WTC11 (cell line): ENCODE measurements around the gene CLASP1. TPM values are rescaled to one million over a fixed set of nuclear protein-coding genes. Genes with fewer than 3 reads are reported as not detected.

ENCODE experiments used
- ATAC-seq: fragments of 200-7000 bp; cut with Tn5 transposase; 2 replicates; pipeline ENCODE4 v1.10.0; 2021; ENCODE audit warnings: mild to moderate bottlenecking, moderate library complexity
- CTCF ChIA-PET: fragments of 300-600 bp; sonication (Branson Sonifier 250); formaldehyde crosslinking; loops from one replicate; lab custom pipeline; 2021; ENCODE audit warnings: antibody characterized with exemption; lab: Charles Lee
- POLR2A ChIA-PET: fragments of 350-600 bp; sonication (Branson Sonifier 250); formaldehyde crosslinking; loops from one replicate; lab custom pipeline; 2021; ENCODE audit warnings: antibody characterized with exemption; lab: Charles Lee
- DNase-seq: peaks from one replicate; pipeline ENCODE4 v3.0.0; 2021; ENCODE audit warnings: low spot score
- H3K27ac Mint-ChIP-seq: 2 replicates; pipeline ENCODE4 v1.8.0; 2021; ENCODE audit warnings: mixed read lengths
- H3K27me3 Mint-ChIP-seq: 2 replicates; pipeline ENCODE4 v1.8.0; 2021; ENCODE audit warnings: low read depth, mild to moderate bottlenecking, moderate library complexity, mixed read lengths
- H3K36me3 Mint-ChIP-seq: 2 replicates; pipeline ENCODE4 v1.8.0; 2021; ENCODE audit warnings: mixed read lengths
- H3K4me1 Mint-ChIP-seq: 2 replicates; pipeline ENCODE4 v1.8.0; 2022; ENCODE audit warnings: mixed read lengths
- H3K4me3 Mint-ChIP-seq: 2 replicates; pipeline ENCODE4 v1.8.0; 2021; ENCODE audit warnings: mild to moderate bottlenecking, moderate library complexity, mixed read lengths
- H3K9me3 Mint-ChIP-seq: 2 replicates; pipeline ENCODE4 v1.8.0; 2021; ENCODE audit warnings: mixed read lengths
- CBFB ChIP-seq: sonication (generic); formaldehyde crosslinking; IDR thresholded peaks from 2 replicates; pipeline ENCODE4 v1.8.1; 2022; ENCODE audit warnings: mild to moderate bottlenecking, low read depth, missing genetic modification reagents
- CREM ChIP-seq: sonication (generic); formaldehyde crosslinking; IDR thresholded peaks from 2 replicates; pipeline ENCODE4 v1.8.1; 2022; ENCODE audit warnings: mild to moderate bottlenecking, missing genetic modification reagents, moderate library complexity
- ELF4 ChIP-seq: sonication (generic); formaldehyde crosslinking; IDR thresholded peaks from 2 replicates; pipeline ENCODE4 v1.8.1; 2022; ENCODE audit warnings: low read depth, mild to moderate bottlenecking, moderate library complexity, missing genetic modification reagents
- ESRRA ChIP-seq: sonication (generic); formaldehyde crosslinking; IDR thresholded peaks from 2 replicates; pipeline ENCODE4 v1.8.1; 2022; ENCODE audit warnings: mild to moderate bottlenecking, missing genetic modification reagents, borderline replicate concordance
- IRF2 ChIP-seq: sonication (generic); formaldehyde crosslinking; IDR thresholded peaks from 2 replicates; pipeline ENCODE4 v1.8.0; 2022; ENCODE audit warnings: low read depth, missing genetic modification reagents, borderline replicate concordance
- JAZF1 ChIP-seq: fragments of 250-450 bp; sonication (Bioruptor Pico); IDR thresholded peaks from 2 replicates; pipeline ENCODE4 v1.9.0; 2021; ENCODE audit warnings: moderate library complexity, mild to moderate bottlenecking, inconsistent platforms
- KAT7 ChIP-seq: sonication (generic); formaldehyde crosslinking; IDR thresholded peaks from 2 replicates; pipeline ENCODE4 v1.8.1; 2023; ENCODE audit warnings: missing genetic modification reagents, mild to moderate bottlenecking, borderline replicate concordance
- PRRX2 ChIP-seq: fragments of 250-450 bp; sonication (Bioruptor Pico); IDR thresholded peaks from 2 replicates; pipeline ENCODE4 v1.8.0; 2021; ENCODE audit warnings: mild to moderate bottlenecking
- SOX15 ChIP-seq: fragments of 250-450 bp; sonication (Bioruptor Pico); IDR thresholded peaks from 2 replicates; pipeline ENCODE4 v1.9.0; 2021; ENCODE audit warnings: mild to moderate bottlenecking
- TP53 ChIP-seq: sonication (generic); formaldehyde crosslinking; IDR thresholded peaks from 2 replicates; pipeline ENCODE4 v1.8.1; 2023; ENCODE audit warnings: mild to moderate bottlenecking, missing genetic modification reagents
- ZBTB43 ChIP-seq: sonication (generic); formaldehyde crosslinking; IDR thresholded peaks from 2 replicates; pipeline ENCODE4 v1.8.1; 2023; ENCODE audit warnings: mild to moderate bottlenecking, missing genetic modification reagents
- ZNF138 ChIP-seq: sonication (generic); formaldehyde crosslinking; conservative IDR thresholded peaks from 2 replicates; pipeline ENCODE4 v1.8.1; 2022; ENCODE audit warnings: mild to moderate bottlenecking, moderate library complexity, missing genetic modification reagents
- ZNF263 ChIP-seq: sonication (generic); formaldehyde crosslinking; IDR thresholded peaks from 2 replicates; pipeline ENCODE4 v1.8.1; 2022; ENCODE audit warnings: low read depth, mild to moderate bottlenecking, moderate library complexity, missing genetic modification reagents
- ZNF416 ChIP-seq: fragments of 250-450 bp; sonication (Bioruptor Pico); IDR thresholded peaks from 2 replicates; pipeline ENCODE4 v1.9.0; 2021; ENCODE audit warnings: mild to moderate bottlenecking, inconsistent platforms
- total RNA-seq: library from RNA; stranded (reverse); gene quantifications from 3 replicates; pipeline ENCODE4 v1.2.3, GENCODE V29; 2021
- TF ChIP-seq, protein P1 (sequence below): sonication (generic); formaldehyde crosslinking; IDR thresholded peaks from 2 replicates; pipeline ENCODE4 v1.8.1; 2023; ENCODE audit warnings: mild to moderate bottlenecking, missing genetic modification reagents, moderate library complexity
- TF ChIP-seq, protein P2 (sequence below): fragments of 200-600 bp; IDR thresholded peaks from 2 replicates; pipeline ENCODE4 v1.8.0; 2022; ENCODE audit warnings: antibody characterized with exemption
- TF ChIP-seq, protein P3 (sequence below): fragments of 250-450 bp; sonication (Bioruptor Pico); IDR thresholded peaks from 2 replicates; pipeline ENCODE4 v1.9.0; 2021; ENCODE audit warnings: moderate library complexity, mild to moderate bottlenecking, inconsistent platforms, borderline replicate concordance

The CLASP1 gene
- total RNA-seq, 1 experiment from 2014 or later, result 50.0 TPM

DNA sequence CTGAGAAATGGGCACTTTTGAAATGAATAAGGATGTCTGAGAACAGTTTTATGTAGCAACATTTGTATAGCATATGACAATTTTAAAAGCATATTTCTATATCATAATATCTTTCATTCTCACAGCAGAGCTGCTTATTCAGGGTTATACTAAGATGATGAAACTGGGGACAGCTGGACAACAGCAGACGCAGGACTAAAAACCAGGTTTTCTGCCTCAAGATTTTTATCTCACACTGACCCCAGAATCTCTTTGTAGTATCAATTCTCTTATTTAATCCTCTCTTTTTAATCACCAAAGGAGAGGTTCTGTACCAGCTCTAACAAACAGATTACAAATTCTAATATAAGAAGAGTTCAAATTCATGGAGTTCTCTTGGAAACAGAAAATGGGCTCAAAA, 290.1 kb downstream of the CLASP1 start:
- CTCF ChIA-PET, result interaction anchor here (1.1 to 1.8 kb wide), 4 partner anchors 24 to 274 kb away, joined by 3 to 5 read pairs (median 4); no protein-coding TSS in a partner anchor
- TF ChIP-seq, protein P1, sequence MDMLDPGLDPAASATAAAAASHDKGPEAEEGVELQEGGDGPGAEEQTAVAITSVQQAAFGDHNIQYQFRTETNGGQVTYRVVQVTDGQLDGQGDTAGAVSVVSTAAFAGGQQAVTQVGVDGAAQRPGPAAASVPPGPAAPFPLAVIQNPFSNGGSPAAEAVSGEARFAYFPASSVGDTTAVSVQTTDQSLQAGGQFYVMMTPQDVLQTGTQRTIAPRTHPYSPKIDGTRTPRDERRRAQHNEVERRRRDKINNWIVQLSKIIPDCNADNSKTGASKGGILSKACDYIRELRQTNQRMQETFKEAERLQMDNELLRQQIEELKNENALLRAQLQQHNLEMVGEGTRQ (CRISPR knock-in tag), result no peak
- Mint-ChIP-seq H3K27me3 (no peaks in the 10 kb centered on the region), H3K4me3 (no peak overlapping the region), H3K36me3 (peaks cover 24% of the 10 kb centered on the region), H3K4me1 (no peaks in the 10 kb centered on the region), H3K27ac (no peak overlapping the region), H3K9me3 (no peaks in the 10 kb centered on the region)
- ATAC-seq (no peak), DNase-seq (no peak)
- POLR2A ChIA-PET, result interaction anchor here (0.6 kb wide), 1 partner anchor 20 kb away, joined by 8 read pairs; no protein-coding TSS in a partner anchor

DNA sequence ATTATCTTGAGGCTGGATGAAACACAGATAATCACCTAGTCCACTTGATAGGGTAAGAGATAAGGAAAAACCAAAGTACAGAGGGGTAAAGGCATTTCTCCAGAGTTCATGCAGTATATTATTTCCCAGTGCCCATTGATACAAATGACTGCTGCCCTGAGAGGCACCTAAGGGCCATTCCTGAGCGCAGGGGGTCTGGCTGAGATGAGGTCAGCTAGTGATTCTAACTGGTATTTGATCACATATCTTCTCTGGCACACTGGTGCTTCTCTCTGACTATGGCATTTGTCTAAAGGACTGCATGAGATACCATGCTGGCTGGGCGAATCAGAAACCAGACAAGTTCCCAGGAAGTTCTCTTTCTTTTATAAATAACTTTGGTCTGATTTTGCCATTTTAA, 291.0 kb downstream of the CLASP1 start:
- no peak for ATAC-seq
- no peaks in the 10 kb centered on the region for H3K4me1 Mint-ChIP-seq
- no peak overlapping the region for H3K27ac Mint-ChIP-seq

DNA sequence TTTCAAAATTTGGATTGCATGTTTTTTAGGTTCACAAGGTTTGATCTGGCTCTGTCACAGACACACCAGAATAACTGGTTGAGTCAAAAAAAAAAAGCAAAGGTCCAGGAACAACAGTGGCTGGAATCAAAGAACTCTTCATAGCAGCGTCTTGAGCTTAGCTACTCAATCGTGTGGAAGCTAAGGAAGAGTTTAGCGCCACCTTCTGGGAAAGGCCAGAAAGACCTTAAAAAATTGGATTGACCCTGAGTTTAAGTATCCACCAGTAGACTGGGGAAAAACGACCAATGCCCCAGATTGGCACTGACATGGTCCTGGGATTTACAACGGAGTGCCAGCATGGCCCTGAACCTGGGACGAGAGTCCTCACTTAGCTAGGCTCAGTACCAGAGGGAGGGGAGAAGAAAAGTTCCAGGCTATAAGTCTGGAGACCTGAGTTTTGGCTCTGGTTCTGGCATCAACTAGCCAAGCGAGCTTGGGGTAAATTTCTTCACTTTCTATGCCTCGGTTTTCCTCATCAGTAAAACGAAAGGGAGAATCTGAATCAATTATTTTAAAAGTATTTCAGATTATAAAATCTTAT, 293.1 kb downstream of the CLASP1 start:
- Mint-ChIP-seq H3K4me3 (no peak overlapping the region), H3K9me3 (no peaks in the 10 kb centered on the region), H3K27ac (no peak overlapping the region), H3K4me1 (no peaks in the 10 kb centered on the region), H3K36me3 (peaks cover 26% of the 10 kb centered on the region), H3K27me3 (no peaks in the 10 kb centered on the region)
- ChIA-PET POLR2A (interaction anchor here (0.6 to 0.7 kb wide), 3 partner anchors 281 to 609 kb away, joined by 3 to 5 read pairs (median 3); no protein-coding TSS in a partner anchor), CTCF (interaction anchor here (0.5 to 5.7 kb wide), 47 partner anchors 7 to 725 kb away, joined by 3 to 100 read pairs (median 4); partner anchors contain the start of gene NIFK)
- ATAC-seq (peak; percentile 91), DNase-seq (peak; percentile 59)
- TF ChIP-seq, protein P2, sequence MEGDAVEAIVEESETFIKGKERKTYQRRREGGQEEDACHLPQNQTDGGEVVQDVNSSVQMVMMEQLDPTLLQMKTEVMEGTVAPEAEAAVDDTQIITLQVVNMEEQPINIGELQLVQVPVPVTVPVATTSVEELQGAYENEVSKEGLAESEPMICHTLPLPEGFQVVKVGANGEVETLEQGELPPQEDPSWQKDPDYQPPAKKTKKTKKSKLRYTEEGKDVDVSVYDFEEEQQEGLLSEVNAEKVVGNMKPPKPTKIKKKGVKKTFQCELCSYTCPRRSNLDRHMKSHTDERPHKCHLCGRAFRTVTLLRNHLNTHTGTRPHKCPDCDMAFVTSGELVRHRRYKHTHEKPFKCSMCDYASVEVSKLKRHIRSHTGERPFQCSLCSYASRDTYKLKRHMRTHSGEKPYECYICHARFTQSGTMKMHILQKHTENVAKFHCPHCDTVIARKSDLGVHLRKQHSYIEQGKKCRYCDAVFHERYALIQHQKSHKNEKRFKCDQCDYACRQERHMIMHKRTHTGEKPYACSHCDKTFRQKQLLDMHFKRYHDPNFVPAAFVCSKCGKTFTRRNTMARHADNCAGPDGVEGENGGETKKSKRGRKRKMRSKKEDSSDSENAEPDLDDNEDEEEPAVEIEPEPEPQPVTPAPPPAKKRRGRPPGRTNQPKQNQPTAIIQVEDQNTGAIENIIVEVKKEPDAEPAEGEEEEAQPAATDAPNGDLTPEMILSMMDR, result peak; percentile 55; the same call in 1 of the 2 replicates
- TF ChIP-seq, protein P3, sequence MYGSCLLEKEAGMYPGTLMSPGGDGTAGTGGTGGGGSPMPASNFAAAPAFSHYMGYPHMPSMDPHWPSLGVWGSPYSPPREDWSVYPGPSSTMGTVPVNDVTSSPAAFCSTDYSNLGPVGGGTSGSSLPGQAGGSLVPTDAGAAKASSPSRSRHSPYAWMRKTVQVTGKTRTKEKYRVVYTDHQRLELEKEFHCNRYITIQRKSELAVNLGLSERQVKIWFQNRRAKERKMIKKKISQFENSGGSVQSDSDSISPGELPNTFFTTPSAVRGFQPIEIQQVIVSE, result no peak

More for the DNA sequence above, 291.0 kb downstream of the CLASP1 start:
- POLR2A ChIA-PET, result no interaction called here
- H3K36me3 Mint-ChIP-seq, result peaks cover 26% of the 10 kb centered on the region
- no peaks in the 10 kb centered on the region for H3K27me3 Mint-ChIP-seq
- DNase-seq, result no peak
- CTCF ChIA-PET, result interaction anchor here (1.3 kb wide), 1 partner anchor 230 kb away, joined by 3 read pairs; no protein-coding TSS in a partner anchor
- no peaks in the 10 kb centered on the region for H3K9me3 Mint-ChIP-seq
- TF ChIP-seq KAT7 (CRISPR knock-in tag), result no peak
- no peak overlapping the region for H3K4me3 Mint-ChIP-seq

- TF ChIP-seq CBFB (CRISPR knock-in tag) (no peak), ZNF263 (no peak), ZBTB43 (CRISPR knock-in tag) (no peak), IRF2 (CRISPR knock-in tag) (no peak), ESRRA (no peak), ZNF138 (CRISPR knock-in tag) (no peak), ELF4 (CRISPR knock-in tag) (no peak), PRRX2 (CRISPR knock-in tag) (no peak), SOX15 (CRISPR knock-in tag) (no peak), CREM (CRISPR knock-in tag) (no peak), ZNF416 (CRISPR knock-in tag) (no peak), JAZF1 (CRISPR knock-in tag) (no peak), TP53 (CRISPR knock-in tag) (no peak)
- TF ChIP-seq, protein P2, result no peak
- TF ChIP-seq, all 79 proteins: peak for 0
- Mint-ChIP-seq H3K4me1 (no peaks in the 10 kb centered on the region), H3K27me3 (no peaks in the 10 kb centered on the region), H3K4me3 (no peak overlapping the region), H3K9me3 (no peaks in the 10 kb centered on the region), H3K36me3 (peaks cover 33% of the 10 kb centered on the region), H3K27ac (no peak overlapping the region)
- ATAC-seq, result no peak
- DNase-seq, result no peak
- CTCF ChIA-PET, result interaction anchor here (0.5 to 5.7 kb wide), 41 partner anchors 8 to 454 kb away, joined by 3 to 100 read pairs (median 4); partner anchors contain the start of gene NIFK
- POLR2A ChIA-PET, result interaction anchor here (0.6 kb wide), 1 partner anchor 608 kb away, joined by 3 read pairs; no protein-coding TSS in a partner anchor
These were observed 293.8 kb downstream of the CLASP1 start for GRCh38 chr2:121355488-121355887.
